Measurements from ENCODE around the gene CDH22.

- TF ChIP-seq CTCF (IDR thresholded peaks at IDR 0.05): no peak
- TF ChIP-seq POLR2A (IDR thresholded peaks at IDR 0.05): no peak
These were observed 33.2 kb downstream of the CDH22 start for GRCh38 chr20:46275091-46275490.

All from right lobe of liver (tissue), 4 donors.